Measurements from ENCODE around the gene CTXN1.

Gene CTXN1

DNA sequence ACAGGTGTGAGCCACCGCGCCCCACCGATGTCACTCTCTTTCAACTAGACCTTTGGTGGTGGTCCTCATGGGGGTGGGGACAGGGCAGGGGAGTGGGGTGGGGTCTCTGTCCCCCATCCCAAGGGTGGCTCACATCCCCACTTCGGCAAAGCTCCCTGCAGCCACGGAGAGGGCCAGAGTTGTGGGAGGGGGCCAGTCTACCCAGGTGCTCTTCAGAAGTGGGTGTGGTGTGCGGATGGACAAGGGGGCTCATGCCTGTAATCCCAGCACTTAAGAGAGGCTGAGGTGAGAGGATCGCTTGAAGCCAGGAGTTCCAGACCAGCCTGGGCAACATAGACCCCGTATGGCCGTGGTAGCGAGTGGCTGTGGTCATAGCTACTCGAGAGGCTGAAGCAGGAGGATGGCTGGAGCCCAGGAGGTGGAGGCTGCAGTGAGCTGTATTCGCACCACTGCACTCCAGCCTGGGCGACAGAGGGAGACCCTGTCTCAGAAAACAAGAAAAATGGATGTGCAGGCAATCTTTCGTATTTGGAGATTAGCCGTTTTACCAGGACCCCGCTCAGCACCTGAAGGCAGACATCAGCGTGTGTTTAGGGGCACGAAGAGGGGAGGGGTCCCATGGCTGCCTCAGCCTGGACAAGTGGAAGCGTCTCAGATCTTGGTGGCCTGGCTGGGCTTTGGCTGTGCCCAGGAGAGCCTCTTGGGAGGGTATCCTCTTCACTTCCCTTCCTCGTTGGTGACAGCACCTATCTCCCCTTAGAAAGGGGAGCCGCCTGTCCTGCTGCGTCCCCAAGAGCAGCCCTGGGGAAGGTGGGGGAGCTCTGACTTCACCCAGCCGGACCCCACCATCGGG, 10.5 kb downstream of the CTXN1 start:
- FAIRE-seq (no peak), DNase-seq (ENCODE audit: insufficient read length, low spot score) (no peak)

DNA sequence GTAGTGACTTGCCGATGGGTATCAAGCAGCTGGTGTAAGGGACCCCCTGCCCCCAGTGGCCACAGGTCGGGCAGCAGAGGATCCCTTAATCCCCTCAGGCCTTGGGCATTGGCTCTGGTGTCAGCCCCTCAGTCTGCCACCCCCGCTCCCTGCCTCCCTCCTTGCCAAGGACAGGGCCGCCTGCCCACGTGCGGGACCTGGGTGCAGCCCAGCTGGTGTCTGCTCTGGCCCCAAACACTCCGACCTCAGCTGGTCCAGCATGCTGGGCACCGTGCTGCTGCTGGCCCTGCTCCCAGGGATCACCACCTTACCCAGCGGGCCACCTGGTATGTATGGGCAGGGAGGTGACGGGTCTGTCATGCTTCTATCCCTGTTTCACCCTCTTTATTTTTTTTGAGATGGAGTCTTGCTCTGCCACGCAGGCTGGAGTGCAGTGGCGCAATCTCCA, 11.3 kb downstream of the CTXN1 start, which contains the start of gene TGFBR3L:
Gene TGFBR3L (plus strand): TSS at position 233 of the 448 bp plus-strand sequence.
- FAIRE-seq (no peak), DNase-seq (ENCODE audit: insufficient read length, low spot score) (no peak)

DNA sequence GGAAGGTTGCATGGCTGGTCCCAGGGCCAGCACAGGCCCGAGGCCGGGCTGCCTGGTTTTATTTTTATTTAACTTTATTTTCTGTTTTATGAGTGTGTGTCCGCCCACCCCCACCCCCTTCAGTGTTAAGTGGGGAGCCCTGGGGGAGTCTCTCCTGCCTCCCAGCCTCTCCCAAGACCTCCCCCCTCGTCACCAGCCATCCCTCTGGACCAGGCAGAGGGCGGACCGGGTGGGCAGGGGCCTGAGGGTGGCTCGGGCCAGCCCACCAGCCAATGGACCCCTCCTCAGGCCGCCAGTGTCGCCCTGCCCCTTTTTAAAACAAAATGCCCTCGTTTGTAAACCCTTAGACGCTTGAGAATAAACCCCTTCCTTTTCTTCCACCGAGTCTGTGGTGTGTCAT, 11.8 kb downstream of the CTXN1 start:
- no peak for DNase-seq (ENCODE audit: insufficient read length, low spot score)
- no peak for FAIRE-seq

DNA sequence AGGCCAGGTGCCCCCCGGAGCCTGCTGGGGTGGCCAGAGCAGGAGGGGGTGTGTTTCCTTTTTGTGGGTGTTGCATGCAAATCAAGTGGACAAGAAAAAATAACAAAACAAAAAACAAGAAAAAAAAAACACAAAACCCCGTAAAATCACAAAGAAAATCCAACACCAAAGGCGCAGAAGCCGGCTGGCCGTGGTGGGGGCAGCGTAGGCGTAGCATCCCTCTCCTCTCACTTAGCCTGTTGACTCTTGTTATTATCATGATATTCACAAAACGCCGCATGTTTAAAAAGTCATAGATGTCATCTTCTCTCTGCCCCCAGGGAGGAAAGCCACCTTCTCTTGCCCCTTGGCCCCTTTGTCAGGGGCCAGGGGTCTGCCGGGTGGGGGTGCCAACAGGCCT, 12.3 kb downstream of the CTXN1 start:
- FAIRE-seq (no peak), DNase-seq (ENCODE audit: insufficient read length, low spot score) (no peak)

DNA sequence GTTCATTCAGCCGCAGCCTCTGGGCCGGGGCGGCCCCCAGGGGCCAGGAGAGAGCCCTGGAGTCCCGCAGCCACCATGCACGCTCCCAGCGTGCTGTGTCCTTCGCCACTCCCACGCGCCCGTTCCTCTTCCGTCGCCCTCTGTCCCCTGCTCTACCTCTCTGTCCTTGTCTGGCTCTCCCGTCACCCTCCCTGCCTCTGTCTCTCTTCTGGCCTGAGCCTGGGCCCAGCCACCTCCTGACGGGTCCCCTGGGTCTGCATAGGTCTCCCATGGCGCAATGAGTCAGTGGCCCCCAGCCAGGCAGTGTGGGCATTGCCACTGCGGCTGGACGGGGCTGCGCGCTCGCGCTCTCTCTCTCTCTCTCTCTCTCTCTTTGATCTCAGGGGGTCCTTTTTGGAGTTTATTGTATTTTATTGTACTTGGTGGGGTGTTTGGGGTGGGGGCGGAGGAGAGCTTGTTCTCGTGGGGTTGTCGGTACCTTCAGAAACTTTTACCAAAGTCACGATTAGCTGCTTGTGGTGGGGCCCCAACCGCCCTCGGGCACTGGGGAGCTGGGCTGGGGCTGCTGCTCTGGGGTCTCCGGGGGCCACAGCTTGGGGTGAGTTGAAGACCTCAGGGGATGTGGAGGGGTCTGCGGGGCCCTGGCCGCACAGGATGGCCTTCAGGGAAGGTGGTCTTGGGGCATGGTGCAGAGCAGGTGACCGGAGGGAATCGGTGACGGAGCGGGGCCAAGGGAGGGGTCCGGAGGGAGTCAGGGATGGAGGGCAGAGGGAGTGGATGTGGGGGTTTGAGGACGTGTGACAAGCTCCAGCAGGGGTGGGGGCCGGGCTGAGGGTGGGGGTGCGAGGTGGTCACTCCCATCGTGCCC, 13.0 kb downstream of the CTXN1 start:
- DNase-seq (ENCODE audit: insufficient read length, low spot score) (no peak), FAIRE-seq (no peak)

DNA sequence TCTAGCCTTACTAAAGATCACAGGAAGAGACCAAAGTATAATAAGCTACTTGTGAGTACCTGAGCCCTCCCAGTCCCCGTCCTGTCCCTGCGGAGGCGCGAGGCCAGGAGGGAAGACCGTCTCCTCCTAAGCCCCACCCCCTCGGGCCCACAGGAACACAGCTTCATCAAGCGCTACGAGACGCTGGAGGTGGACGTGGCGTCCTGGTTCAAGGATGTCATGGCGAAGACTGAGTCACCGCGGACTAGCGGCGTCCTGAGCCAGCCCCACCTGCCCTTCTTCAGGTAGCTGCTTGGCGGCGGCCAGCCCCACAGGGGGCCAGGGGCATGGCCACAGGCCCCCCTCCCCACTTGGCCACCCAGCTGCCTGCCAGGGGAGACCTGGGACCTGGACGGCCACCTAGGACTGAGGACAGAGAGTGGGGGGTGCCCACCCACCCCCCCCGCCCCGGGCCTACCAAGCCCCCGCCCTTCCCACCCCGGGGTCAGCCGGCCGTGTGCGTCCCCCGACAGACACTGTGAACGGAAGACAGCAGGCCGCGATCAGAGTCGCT, 13.7 kb downstream of the CTXN1 start:
- DNase-seq (ENCODE audit: insufficient read length, low spot score), result no peak
- no peak for FAIRE-seq

DNA sequence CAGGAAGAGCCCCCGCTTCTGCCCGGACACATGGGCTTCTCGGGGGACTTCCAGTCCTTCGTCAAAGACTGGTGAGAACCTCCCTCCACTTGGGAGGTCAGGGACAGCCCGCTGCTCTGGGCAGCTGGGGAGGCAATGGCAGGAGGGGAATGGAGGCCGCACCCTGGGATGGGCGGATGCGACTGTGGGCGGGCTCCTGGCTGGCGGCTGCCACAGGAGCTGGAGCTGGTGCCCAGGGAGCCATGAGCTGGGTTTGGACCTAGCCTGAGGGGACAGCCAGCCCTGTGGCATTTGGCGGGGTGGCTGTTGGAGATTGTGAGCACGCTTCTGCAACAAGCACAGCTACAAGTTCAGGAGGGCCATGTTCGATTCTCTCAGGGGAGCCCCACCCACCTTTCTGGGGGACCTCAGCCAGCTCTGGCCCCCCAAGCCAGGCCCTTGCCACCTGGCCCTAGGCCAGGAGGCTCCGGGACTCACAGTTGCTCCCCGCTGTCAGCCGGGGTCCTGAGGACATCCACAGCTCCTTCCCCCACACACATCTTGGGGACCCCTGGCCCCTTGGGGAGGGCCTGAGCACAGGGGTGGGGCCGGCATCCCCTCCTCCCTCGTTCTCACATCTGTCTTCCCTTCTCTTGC, 14.3 kb downstream of the CTXN1 start:
- DNase-seq (ENCODE audit: insufficient read length, low spot score), result no peak
- FAIRE-seq, result no peak

DNA sequence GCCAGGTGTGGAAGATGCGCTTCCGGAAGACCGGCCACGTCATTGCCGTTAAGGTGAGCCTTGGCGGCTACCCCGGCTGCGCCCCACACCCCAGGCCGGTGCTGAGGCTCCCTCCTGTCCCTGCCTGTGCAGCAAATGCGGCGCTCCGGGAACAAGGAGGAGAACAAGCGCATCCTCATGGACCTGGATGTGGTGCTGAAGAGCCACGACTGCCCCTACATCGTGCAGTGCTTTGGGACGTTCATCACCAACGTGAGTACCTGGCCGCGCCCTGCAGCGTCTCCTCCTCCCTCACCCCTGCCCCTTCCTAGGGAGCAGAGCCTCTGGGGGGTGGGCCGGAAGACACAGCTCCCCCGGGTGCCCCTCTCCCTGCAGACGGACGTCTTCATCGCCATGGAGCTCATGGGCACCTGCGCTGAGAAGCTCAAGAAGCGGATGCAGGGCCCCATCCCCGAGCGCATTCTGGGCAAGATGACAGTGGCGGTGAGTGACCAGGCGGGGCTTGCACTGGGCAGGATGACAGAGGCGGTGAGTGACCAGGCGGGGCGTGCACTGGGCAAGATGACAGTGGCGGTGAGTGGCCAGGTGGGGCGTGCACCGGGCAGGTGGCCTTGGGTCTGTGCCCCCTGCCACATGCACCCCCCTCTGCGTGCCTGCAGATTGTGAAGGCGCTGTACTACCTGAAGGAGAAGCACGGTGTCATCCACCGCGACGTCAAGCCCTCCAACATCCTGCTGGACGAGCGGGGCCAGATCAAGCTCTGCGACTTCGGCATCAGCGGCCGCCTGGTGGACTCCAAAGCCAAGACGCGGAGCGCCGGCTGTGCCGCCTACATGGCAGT, 15.4 kb downstream of the CTXN1 start:
- DNase-seq (ENCODE audit: insufficient read length, low spot score) (no peak), FAIRE-seq (no peak)

DNA sequence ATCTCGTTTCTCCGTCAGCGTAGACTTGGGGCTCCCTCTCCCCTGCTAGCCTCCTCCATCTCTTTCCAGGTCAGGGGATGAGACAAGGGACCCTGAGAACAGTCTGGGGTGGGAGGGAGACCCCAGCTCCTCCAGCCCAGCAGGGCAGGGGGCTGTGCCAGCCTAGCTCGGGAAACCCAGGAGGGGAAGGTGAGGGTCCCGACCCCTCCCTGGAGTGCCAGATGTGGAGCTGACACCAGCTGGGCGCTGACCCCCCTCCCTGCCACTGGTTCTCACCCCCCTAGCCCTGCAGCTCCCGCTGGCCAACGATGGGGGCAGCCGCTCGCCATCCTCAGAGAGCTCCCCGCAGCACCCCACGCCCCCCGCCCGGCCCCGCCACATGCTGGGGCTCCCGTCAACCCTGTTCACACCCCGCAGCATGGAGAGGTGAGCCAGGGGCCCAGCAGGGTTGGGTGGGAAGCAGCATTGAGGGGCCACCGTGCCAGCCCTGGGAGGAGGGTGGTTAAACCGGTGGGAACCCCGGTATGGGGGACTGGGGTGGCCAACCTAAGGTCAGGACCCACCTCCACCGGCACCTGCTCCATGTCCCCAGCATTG, 16.4 kb downstream of the CTXN1 start:
- FAIRE-seq (no peak), DNase-seq (ENCODE audit: insufficient read length, low spot score) (no peak)

DNA sequence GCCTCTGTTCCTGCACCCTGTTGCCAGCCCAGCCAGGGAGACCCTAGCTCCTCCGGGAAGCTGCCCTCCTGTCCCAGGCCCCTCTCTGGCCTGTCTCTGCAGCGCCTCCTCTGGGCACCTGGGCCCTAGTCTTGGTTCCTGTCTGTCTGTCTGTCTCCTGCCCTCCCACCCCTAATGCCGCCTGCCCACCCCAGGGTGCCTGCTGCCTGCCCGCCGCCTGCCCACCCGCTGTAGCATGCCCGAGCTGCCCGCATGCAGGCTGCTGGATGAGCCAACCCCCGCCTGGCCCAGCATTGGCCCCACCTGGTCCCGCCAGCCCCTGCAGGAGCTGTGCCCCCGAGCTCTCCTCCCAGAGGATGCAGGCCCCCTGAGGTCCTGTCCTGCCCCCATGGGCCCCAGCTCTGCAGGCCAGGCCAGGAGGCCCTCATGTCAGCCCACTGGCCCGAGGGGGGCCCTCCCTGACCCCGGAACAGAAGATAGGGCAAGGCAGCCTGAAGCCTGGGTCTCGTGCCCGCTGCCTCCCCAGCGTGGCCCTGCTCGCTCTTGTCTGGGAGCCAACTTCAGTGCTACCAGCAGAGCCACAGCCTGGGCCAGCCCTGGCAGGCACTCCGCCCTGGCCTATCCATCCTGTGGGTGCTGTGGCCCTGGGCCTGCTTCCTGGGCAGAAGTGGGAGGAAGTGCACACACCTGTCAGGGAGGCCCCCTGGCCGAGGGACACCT, 17.0 kb downstream of the CTXN1 start:
- no peak for DNase-seq (ENCODE audit: insufficient read length, low spot score)
- FAIRE-seq, result no peak

DNA sequence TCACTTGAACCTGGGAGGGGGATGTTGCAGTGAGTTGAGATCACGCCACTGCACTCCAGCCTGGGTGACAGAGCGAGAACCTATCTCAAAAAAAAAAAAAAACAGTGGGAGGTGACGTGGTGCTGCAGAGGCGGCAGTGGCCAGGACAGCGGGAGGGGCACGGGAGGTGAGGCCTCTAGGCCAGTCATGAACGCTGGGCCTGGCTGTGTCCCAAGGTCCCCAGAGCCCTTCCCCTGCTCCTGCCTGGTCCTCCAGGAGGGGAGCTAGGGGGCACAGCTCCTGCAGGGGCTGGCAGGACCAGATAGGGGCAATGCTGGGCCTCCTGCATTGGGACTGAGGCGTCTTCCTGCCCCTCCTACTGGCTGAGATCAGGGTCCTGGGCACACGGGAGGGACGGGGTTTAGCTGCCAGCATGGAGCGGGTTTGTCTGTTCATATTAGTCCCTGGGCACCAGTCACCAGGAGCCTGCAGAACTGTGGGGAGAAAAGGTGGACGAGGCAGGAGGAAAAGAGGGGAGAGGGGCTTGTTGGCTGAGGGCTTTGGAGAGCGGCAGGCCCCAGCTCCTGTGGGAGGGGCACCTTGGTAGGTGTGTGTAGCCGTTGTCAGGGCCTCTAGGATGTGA, 17.7 kb downstream of the CTXN1 start:
- no peak for DNase-seq (ENCODE audit: insufficient read length, low spot score)
- no peak for FAIRE-seq

DNA sequence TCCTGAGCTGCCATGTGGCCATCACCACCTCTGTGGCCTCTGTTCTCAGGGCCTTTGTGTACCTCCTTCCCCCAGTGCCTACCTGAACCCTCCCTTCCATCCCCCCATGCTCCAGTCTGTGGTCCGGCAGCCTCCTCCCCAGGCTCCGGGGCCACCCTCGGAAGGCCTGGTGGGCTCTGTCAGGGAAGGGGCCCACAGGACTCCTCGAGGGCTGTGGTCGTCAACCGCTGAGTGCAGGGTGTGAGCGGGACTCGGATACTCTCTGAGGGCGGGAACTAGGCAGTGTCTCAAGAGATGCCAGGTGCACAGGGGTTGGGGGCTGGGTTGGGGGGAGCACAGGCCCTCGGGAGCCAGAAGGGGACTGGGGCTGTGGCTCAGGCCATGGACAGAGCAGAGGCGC, 18.4 kb downstream of the CTXN1 start:
- DNase-seq (ENCODE audit: insufficient read length, low spot score) (no peak), FAIRE-seq (no peak)

DNA sequence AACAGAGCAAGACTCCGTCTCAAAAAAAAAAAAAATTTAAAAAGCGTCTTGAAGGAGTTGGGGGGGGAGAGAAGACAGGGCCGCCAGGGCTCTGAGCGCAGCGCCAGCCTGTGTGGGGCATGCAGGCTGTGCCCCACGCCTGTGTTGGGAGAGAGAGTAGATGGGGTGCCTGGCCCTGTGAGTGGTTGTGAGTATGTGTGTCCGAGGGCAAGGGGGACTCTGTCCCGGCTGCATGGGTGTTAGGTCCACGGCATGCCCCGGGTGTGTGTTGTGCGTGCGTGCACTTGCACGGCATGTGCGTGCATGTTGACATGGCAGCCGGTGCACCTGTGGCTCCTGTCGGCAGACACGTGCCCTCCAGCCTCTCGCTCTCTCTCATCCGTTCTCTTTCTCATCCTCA, 18.8 kb downstream of the CTXN1 start:
- DNase-seq (ENCODE audit: insufficient read length, low spot score) (no peak), FAIRE-seq (no peak)

DNA sequence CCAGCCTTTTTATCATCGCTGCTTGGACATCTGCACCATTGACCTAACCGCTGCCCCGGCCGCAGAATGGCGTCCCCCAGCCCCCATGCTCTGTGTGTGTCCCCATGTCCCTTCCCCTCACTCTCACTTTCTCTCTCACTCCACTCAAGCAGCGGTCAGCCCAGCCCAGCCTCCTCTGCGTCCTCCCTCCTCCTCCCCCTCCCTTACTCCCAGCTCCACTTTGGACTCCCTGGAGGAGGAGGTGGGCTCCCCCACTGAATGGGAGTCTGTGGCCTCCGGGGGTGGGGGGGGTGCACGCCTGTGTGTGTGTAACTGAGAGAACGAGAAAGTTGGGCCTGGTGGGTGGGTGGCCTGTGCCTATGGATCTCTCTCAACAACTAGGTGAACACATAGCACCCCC, 20.1 kb downstream of the CTXN1 start:
- FAIRE-seq, result no peak

DNA sequence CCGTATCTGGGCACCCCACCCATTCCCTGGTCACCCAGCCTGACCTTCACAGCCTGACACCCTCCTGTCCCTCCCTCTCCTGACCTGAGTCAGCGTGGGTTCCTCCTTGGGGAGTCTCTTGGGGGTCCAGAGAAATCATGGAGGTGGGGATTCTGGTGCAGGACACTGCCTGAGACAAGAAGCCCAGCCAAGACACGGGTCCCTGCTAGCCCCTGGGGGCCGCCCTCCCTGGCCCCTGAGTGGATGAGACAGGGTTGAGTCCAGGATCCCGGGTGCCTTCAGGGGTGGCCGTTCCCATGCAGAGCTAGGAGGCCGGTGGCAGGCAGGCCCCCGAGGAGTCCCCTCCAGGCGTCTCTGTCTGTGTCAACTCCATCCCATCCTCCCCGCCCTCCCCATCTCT, 20.7 kb downstream of the CTXN1 start:
- no peak for FAIRE-seq

More for the DNA sequence above, 20.1 kb downstream of the CTXN1 start:
- DNase-seq (ENCODE audit: insufficient read length, low spot score), result no peak

DNA sequence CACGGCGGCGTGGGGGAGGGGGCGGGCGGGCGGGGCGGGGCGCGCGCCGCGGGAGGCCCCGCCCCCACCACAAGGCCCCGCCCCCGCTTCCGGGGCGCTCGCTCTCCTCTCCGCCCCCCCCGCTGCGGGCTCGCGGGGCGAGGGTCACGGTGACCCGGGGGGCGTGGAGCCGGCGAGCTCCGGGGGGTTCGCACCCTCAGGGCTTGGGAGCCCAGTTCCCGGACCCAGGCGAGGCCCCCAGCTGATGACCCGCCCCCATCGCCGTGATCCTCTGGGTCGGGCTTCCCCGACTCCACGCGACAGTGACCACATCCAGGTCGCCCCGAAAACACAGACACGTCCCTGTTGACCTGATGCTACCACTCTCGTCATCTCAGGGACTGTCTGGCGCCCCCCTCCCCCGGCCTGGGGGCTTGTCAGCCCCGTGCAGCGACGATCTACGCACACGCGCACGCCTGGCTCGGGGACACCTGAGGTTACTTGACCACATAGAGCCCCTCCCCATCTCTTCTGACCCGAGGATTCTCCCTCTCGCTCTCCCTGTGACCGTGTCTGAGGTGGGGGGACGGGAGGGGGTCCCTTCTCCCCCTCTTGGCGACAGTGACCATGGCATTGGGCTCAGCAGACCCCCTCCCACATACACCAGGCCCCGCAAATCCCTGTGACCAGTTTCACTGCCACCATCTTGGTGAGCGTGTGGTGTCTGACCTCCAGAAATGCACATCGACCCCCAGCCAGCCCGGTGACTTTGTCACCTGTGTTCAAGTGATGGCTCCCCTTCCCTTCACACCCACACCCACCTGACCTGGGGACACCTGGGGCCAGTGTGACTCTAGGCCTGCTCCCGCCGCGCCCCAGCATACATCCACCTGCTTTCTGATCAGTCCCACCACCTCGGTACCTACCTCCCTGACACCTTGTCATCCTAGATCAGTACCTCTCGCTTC, 21.6 kb downstream of the CTXN1 start:
- peak; percentile 55 for FAIRE-seq
- no peak for DNase-seq (ENCODE audit: insufficient read length, low spot score)

More for the DNA sequence above, 20.7 kb downstream of the CTXN1 start:
- DNase-seq (ENCODE audit: insufficient read length, low spot score), result no peak
